HepG2 (cell line): Measurements from ENCODE around the gene ANXA11.

Source experiments
- CEBPZ ChIP-seq: IDR thresholded peaks from 2 replicates; pipeline ENCODE4 v1.6.1; 2012; ENCODE audit warnings: low read length, improper control_type of control experiment
- HCFC1 ChIP-seq: fragments of 150-350 bp; IDR thresholded peaks from 2 replicates; pipeline ENCODE4 v1.6.1; 2014; ENCODE audit warnings: low read depth, low read length
- MTF1 ChIP-seq: sonication (generic); formaldehyde crosslinking; IDR thresholded peaks from 2 replicates; pipeline ENCODE4 v1.5.0; 2020; ENCODE audit warnings: missing genetic modification reagents
- POLR2A ChIP-seq, 2 experiments: IDR thresholded peaks; 2 replicates each; pipeline ENCODE4 v1.6.1; 2011; ENCODE audit warnings: low read depth in 2 of 2, low read length in 2 of 2, mild to moderate bottlenecking in 1 of 2, moderate library complexity in 1 of 2; ENCODE audit not compliant: insufficient read depth in 1 of 2
- TF ChIP-seq, protein P1 (sequence below): conservative IDR thresholded peaks from 2 replicates; pipeline ENCODE4 v1.6.1; 2018; ENCODE audit warnings: missing genetic modification reagents
- TF ChIP-seq, protein P2 (sequence below): sonication (generic); formaldehyde crosslinking; IDR thresholded peaks from 2 replicates; pipeline ENCODE4 v1.4.0; 2020; ENCODE audit warnings: missing genetic modification reagents, mild to moderate bottlenecking, borderline replicate concordance

DNA sequence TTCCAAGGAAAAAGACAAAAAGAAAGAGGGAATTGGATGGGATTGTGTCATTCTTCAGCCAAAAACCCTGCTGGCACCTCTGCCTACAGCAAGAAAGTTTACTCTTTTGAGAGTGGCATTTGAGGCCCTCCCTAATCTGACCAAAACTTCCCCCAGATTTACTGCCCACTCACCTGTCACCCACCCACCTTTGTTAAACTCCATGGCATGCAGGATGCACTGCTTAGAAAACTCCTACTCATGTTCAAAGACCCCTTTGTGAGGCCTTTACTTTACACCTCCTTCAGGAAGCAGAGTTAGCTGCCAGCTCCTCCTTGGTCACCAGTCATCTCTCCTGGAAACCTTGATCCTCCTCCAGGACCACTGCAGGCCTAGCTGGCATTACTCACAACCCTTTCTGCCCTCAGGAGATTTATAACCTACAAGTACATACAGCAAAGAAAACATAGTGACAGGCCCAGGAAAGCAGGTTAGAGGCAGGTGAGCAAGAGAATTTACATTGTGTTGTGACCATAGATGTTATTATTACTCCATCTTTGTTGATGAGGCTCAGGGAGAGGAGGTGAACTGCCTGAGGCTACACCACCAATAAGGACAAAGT, 83.1 kb downstream of the ANXA11 start:
- no peak for TF ChIP-seq POLR2A (IDR thresholded peaks at IDR 0.05; ENCODE audit: insufficient read depth in 1 of 2, low read depth in 2 of 2, low read length in 2 of 2)
- TF ChIP-seq, protein P1, sequence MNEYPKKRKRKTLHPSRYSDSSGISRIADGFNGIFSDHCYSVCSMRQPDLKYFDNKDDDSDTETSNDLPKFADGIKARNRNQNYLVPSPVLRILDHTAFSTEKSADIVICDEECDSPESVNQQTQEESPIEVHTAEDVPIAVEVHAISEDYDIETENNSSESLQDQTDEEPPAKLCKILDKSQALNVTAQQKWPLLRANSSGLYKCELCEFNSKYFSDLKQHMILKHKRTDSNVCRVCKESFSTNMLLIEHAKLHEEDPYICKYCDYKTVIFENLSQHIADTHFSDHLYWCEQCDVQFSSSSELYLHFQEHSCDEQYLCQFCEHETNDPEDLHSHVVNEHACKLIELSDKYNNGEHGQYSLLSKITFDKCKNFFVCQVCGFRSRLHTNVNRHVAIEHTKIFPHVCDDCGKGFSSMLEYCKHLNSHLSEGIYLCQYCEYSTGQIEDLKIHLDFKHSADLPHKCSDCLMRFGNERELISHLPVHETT (CRISPR knock-in tag) = no peak
- no peak for TF ChIP-seq MTF1 (CRISPR knock-in tag)
- no peak for TF ChIP-seq HCFC1
- TF ChIP-seq CEBPZ = no peak
- TF ChIP-seq, protein P2, sequence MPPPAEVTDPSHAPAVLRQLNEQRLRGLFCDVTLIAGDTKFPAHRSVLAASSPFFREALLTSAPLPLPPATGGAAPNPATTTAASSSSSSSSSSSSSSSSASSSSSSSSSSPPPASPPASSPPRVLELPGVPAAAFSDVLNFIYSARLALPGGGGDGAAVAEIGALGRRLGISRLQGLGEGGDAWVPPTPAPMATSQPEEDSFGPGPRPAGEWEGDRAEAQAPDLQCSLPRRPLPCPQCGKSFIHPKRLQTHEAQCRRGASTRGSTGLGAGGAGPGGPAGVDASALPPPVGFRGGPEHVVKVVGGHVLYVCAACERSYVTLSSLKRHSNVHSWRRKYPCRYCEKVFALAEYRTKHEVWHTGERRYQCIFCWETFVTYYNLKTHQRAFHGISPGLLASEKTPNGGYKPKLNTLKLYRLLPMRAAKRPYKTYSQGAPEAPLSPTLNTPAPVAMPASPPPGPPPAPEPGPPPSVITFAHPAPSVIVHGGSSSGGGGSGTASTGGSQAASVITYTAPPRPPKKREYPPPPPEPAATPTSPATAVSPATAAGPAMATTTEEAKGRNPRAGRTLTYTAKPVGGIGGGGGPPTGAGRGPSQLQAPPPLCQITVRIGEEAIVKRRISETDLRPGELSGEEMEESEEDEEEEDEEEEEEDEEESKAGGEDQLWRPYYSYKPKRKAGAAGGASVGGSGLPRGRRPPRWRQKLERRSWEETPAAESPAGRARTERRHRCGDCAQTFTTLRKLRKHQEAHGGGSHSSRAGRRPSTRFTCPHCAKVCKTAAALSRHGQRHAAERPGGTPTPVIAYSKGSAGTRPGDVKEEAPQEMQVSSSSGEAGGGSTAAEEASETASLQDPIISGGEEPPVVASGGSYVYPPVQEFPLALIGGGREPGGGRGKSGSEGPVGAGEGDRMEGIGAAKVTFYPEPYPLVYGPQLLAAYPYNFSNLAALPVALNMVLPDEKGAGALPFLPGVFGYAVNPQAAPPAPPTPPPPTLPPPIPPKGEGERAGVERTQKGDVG (CRISPR knock-in tag) = no peak
